GM23248 (cell line): Measurements from ENCODE around the gene ZMIZ1. TPM values are rescaled to one million over a fixed set of nuclear protein-coding genes. Genes with fewer than 3 reads are reported as not detected.
A peak's percentile ranks its signal among the peaks of the same experiment; 100 is the strongest.

ENCODE experiments used
- DNase-seq: peaks from one replicate; pipeline ENCODE4 v3.0.0-alpha.2; 2015
- H2AFZ ChIP-seq: fragments of 200-600 bp; sonication (generic); 2 replicates; pipeline ENCODE4 v1.6.1; 2016; ENCODE audit warnings: antibody characterized with exemption
- H3F3A ChIP-seq: fragments of 200-600 bp; sonication (generic); 2 replicates; pipeline ENCODE4 v1.6.1; 2016; ENCODE audit warnings: mild to moderate bottlenecking, antibody characterized with exemption, mixed run types; ENCODE audit not compliant: insufficient read depth
- H3K27ac ChIP-seq: fragments of 200-600 bp; sonication (generic); 2 replicates; pipeline ENCODE4 v1.5.1; 2016; ENCODE audit warnings: mild to moderate bottlenecking
- H3K27me3 ChIP-seq: fragments of 200-600 bp; sonication (generic); replicated peaks from 2 replicates; pipeline ENCODE4 v1.6.1; 2016; ENCODE audit warnings: mild to moderate bottlenecking; ENCODE audit not compliant: insufficient read depth
- H3K36me3 ChIP-seq: fragments of 200-600 bp; sonication (generic); 2 replicates; pipeline ENCODE4 v1.6.1; 2016; ENCODE audit warnings: low read depth, mild to moderate bottlenecking
- H3K4me1 ChIP-seq: fragments of 200-600 bp; sonication (generic); 2 replicates; pipeline ENCODE4 v1.6.1; 2016; ENCODE audit warnings: mild to moderate bottlenecking; ENCODE audit not compliant: insufficient read depth
- H3K4me2 ChIP-seq: fragments of 200-600 bp; sonication (generic); one replicate; pipeline ENCODE4 v1.6.1; 2016; ENCODE audit warnings: mild to moderate bottlenecking; ENCODE audit not compliant: unreplicated experiment
- H3K4me3 ChIP-seq: fragments of 200-600 bp; sonication (generic); 2 replicates; pipeline ENCODE4 v1.5.1; 2016; ENCODE audit warnings: mild to moderate bottlenecking
- H3K79me2 ChIP-seq: fragments of 200-600 bp; sonication (generic); 2 replicates; pipeline ENCODE4 v1.6.1; 2016; ENCODE audit warnings: mild to moderate bottlenecking; ENCODE audit not compliant: insufficient read depth
- H3K9ac ChIP-seq: fragments of 200-600 bp; sonication (generic); 2 replicates; pipeline ENCODE4 v1.6.1; 2016; ENCODE audit warnings: mild to moderate bottlenecking
- H3K9me2 ChIP-seq: fragments of 200-600 bp; sonication (generic); 2 replicates; pipeline ENCODE4 v1.6.1; 2016; ENCODE audit warnings: mixed run types, mild to moderate bottlenecking, moderate library complexity; ENCODE audit not compliant: insufficient read depth
- H3K9me3 ChIP-seq: fragments of 200-600 bp; sonication (generic); one replicate; pipeline ENCODE4 v1.6.1; 2017; ENCODE audit warnings: low read depth
- H4K20me1 ChIP-seq: fragments of 200-600 bp; sonication (generic); 2 replicates; pipeline ENCODE4 v1.6.0; 2016; ENCODE audit not compliant: insufficient read depth
- EZH2 ChIP-seq: fragments of 200-600 bp; sonication (generic); IDR thresholded peaks from 2 replicates; pipeline ENCODE4 v1.6.1; 2018; ENCODE audit warnings: antibody characterized with exemption, mild to moderate bottlenecking; ENCODE audit not compliant: insufficient read depth, poor library complexity, severe bottlenecking
- EZH2phosphoT487 ChIP-seq: fragments of 200-600 bp; sonication (generic); IDR thresholded peaks from 2 replicates; pipeline ENCODE4 v1.6.1; 2018; ENCODE audit warnings: antibody characterized with exemption, moderate library complexity, mild to moderate bottlenecking, low read depth; ENCODE audit not compliant: insufficient read depth
- WGBS, 2 experiments: methylation state at CpG; one replicate each; pipeline ENCODE4 v1.1.6; 2015 to 2017; ENCODE audit warnings: low lambda C conversion rate in 2 of 2, low coverage in 1 of 2; ENCODE audit errors: missing lambda C conversion rate in 2 of 2; 5-methylcytosine and 5-hydroxymethylcytosine counted together
- in situ Hi-C: fragments of 300-500 bp; cut with MboI; formaldehyde crosslinking; loops from 2 replicates; pipeline ENCODE4 v1.15.0; 2020
- polyA plus RNA-seq: library from polyadenylated mRNA; unstranded; fragments of >200 nt; fragmentation: Nextera tagmentation; extraction: Ambion mirVana; gene quantifications from 2 replicates; pipeline ENCODE4 v1.2.1, GENCODE V29; 2016
- total RNA-seq: library from RNA; depleted of rRNA; stranded (reverse); fragments of >200 nt; shearing (Covaris generic); gene quantifications from 2 replicates; pipeline ENCODE4 v1.2.3, GENCODE V29; 2014

The ZMIZ1 gene
- total and polyA plus RNA-seq, 2 experiments from 2014 or later = 21.9 to 28.4 TPM

DNA sequence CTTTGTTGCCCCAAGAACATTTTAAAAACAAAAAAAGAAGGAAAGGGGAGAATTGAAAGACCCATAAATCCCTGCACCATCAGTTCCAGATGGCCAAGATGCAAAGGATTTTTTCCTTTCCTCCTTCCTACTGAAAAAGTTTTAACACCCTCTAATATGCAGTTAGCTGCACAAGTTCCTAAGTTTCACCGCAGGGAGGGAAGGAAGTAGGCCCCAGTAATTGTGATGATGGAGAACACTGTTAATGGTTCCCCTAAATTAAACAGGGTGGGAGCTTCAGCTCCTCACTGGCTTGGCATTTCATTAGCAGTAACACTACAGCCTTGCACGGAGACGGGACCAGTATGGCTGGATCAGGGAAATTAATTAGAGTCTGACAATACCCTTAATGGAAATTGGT, 214.8 kb downstream of the ZMIZ1 start:
- peaks cover 4% of the 10 kb centered on the region for H3K4me1 ChIP-seq
- peaks cover 10% of the 10 kb centered on the region; the same call in 1 of the 2 replicates for H3K36me3 ChIP-seq
- no peak overlapping the region for H2AFZ ChIP-seq
- H3K9ac ChIP-seq = no peak overlapping the region; the same call in 1 of the 2 replicates
- peaks cover 13% of the 10 kb centered on the region; the same call in 1 of the 2 replicates for H3F3A ChIP-seq
- no peak for TF ChIP-seq EZH2
- no peak for TF ChIP-seq EZH2phosphoT487
- no peaks in the 10 kb centered on the region for H3K27me3 ChIP-seq
- 83% methylated on average over 3 of the region's 3 CpGs for WGBS, 2 experiments
- H4K20me1 ChIP-seq = no peaks in the 10 kb centered on the region; the same call in 1 of the 2 replicates
- H3K27ac ChIP-seq = no peak overlapping the region
- no peaks in the 10 kb centered on the region for H3K9me2 ChIP-seq
- in situ Hi-C loops = no loop called here
- peaks cover 85% of the 10 kb centered on the region for H3K79me2 ChIP-seq
- no peaks in the 10 kb centered on the region for H3K9me3 ChIP-seq
- H3K4me2 ChIP-seq = no peak overlapping the region
- no peak for DNase-seq
- no peak overlapping the region for H3K4me3 ChIP-seq

DNA sequence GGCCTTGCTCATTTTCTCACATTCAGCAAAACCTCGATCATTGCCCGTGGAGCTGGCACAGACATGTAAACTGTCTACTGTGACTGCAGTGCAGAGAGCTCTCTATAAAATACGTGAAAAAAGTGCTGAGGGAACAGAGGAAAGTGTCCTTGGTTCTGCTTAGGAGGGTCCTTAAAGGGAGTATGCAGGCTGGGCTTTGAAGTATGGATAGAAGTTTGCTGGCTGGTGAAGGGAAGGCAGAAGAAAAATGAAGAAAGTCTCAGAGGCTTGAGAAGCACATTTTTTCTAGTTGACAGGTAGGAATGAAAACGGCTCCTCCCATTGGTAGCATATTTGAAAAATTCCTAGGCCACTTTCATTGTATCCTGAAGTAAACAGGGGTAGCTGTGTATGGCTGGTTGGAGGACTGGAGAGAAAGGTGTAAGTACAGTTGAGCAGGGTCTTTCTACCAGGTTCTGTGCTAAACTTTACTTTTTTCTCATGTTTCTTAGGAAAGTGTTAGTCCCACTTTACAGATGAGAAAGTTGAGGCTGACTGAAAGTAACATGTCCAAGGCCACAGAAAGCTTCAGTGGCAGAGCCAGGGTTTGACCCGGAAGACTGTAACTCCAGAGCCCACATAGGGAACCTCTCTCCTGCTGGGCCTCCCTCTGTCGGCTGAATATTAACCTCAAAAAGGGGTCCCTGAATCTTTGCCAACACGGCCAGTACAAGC, 215.5 kb downstream of the ZMIZ1 start:
- H3K79me2 ChIP-seq = peaks cover 92% of the 10 kb centered on the region
- WGBS, 2 experiments = 82 to 85% methylated on average over 7 of the region's 7 CpGs

DNA sequence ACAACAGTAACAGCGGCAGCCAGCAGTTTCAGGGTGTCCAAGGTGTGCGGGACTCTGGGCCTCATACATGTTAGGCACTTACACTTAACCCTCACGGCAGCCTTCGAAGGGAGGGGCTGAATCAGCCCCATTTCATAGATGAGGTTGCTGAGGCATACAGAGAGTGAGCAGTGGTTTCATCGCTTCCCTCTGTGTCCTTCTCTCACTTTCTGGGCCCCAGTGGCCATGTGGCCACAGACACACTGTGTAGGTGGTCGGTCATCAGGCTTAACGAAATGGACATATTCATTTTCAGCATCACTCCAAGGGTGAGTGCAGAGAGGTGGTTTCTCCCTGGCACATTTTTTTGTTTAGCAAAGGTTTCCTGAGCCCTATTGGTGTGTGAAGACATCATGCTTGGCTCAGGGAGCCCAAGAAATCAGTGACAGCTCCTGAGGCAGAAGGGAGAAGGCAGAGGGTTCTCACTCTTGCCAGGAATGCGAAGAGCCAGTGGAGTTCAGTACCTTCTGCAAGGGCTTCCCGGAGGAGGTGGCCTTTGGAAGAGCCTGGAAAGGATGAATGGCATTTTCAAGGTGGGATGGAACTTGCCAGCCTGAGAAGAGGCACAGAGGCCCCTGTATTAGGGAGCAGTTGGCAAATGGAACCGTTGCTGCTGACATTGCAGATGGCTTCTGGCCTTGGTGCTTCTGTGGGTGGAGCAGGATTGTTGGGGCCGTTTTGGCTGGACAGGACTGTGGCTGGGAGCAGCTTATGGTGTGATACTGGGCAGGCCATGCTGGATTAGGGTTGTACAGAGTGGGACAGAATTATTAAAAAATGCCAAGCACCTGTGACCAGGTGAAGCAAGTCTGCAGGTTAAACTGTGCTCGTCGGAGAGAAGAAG, 216.8 kb downstream of the ZMIZ1 start:
- Histone ChIP-seq H3K9me2 (no peaks in the 10 kb centered on the region), H3K9me3 (no peaks in the 10 kb centered on the region), H3K4me2 (no peak overlapping the region), H3K4me1 (peaks cover 4% of the 10 kb centered on the region), H3K9ac (no peak overlapping the region), H3K36me3 (peaks cover 10% of the 10 kb centered on the region; the same call in 1 of the 2 replicates), H3K79me2 (peaks cover 94% of the 10 kb centered on the region), H3K27me3 (no peaks in the 10 kb centered on the region), H3K27ac (no peak overlapping the region), H4K20me1 (no peaks in the 10 kb centered on the region; the same call in 1 of the 2 replicates), H3K4me3 (no peak overlapping the region), H2AFZ (no peak overlapping the region), H3F3A (peaks cover 13% of the 10 kb centered on the region; the same call in 1 of the 2 replicates)
- no peak for DNase-seq
- TF ChIP-seq EZH2phosphoT487 (no peak), EZH2 (no peak)
- WGBS, 2 experiments = 64 to 68% methylated on average over 13 of the region's 13 CpGs
- in situ Hi-C loops = no loop called here

More for the DNA sequence above, 215.5 kb downstream of the ZMIZ1 start:
- Histone ChIP-seq H3F3A (peaks cover 13% of the 10 kb centered on the region; the same call in 1 of the 2 replicates), H2AFZ (no peak overlapping the region), H3K9ac (no peak overlapping the region), H3K27me3 (no peaks in the 10 kb centered on the region), H3K4me1 (peaks cover 4% of the 10 kb centered on the region), H3K9me3 (no peaks in the 10 kb centered on the region), H3K9me2 (no peaks in the 10 kb centered on the region), H3K27ac (no peak overlapping the region), H3K4me2 (no peak overlapping the region), H4K20me1 (no peaks in the 10 kb centered on the region; the same call in 1 of the 2 replicates), H3K4me3 (no peak overlapping the region), H3K36me3 (peaks cover 10% of the 10 kb centered on the region; the same call in 1 of the 2 replicates)
- TF ChIP-seq EZH2 = no peak
- no peak for TF ChIP-seq EZH2phosphoT487
- in situ Hi-C loops = no loop called here
- DNase-seq = no peak

DNA sequence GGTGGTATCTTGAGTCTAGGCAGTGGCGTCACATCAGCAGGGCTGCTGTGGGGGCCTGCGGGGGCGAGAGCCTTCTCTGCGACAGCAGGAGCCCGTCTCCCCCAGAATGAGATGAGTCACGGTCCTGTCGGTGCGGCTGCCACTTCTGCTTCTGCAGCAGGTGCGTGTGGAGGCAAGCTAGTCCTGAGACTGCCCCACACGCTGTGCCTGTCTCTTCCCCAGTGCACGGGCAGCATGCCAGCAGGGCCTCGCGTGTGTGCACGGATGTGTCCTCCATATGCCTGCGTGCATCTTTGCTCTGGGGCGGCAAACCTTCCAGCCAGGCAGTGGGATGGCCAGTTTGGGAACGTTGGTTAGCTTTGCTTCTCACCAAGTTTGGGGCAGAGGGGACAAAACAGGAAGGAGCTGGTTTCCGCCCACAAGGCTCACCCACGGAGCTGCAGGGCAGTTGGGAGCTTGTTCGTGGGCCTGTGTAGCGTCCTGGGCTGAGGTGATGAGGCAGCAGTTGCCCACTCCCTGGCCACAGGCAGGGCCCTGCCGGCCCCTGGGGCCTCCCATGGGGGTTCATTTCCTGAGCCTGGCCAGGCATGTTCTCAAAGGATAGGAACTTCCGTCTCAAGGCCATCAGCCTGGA, 217.7 kb downstream of the ZMIZ1 start:
- Histone ChIP-seq H3K4me1 (peaks cover 4% of the 10 kb centered on the region), H3K4me3 (no peak overlapping the region), H3K27me3 (no peaks in the 10 kb centered on the region), H3K79me2 (peaks cover 85% of the 10 kb centered on the region), H3K9me2 (no peaks in the 10 kb centered on the region), H3K27ac (no peak overlapping the region), H3K36me3 (peaks cover 17% of the 10 kb centered on the region; the same call in 1 of the 2 replicates), H3F3A (peaks cover 13% of the 10 kb centered on the region; the same call in 1 of the 2 replicates), H2AFZ (no peak overlapping the region), H3K4me2 (no peak overlapping the region), H3K9me3 (no peaks in the 10 kb centered on the region), H4K20me1 (no peaks in the 10 kb centered on the region; the same call in 1 of the 2 replicates), H3K9ac (no peak overlapping the region)
- TF ChIP-seq EZH2phosphoT487 (no peak), EZH2 (no peak)
- in situ Hi-C loops = no loop called here
- 63 to 73% methylated on average over 23 of the region's 23 CpGs for WGBS, 2 experiments
- peak; percentile 30 for DNase-seq
